ENCODE measurements around the gene SLC25A44. TPM values are rescaled to one million over a fixed set of nuclear protein-coding genes. Genes with fewer than 3 reads are reported as not detected.

Gene SLC25A44
- total and polyA plus RNA-seq, 2 of the 8 experiments (the other 6 are each of a cell fraction or from before 2014, with no cell fraction given), result 23.4 to 32.1 TPM

GRCh38 chr1:156212833-156213643, 19.1 kb downstream of the SLC25A44 start, which contains the start of gene PMF1 (continued):
- peak; percentile 88 for TF ChIP-seq EGR1 (IDR thresholded peaks at IDR 0.05; ENCODE audit: borderline replicate concordance, low read depth, low read length)
- peak; percentile 97 for TF ChIP-seq YY1 (IDR thresholded peaks at IDR 0.05; ENCODE audit: low read depth, low read length)
